Measurements from ENCODE around the gene PRKCI.
"Not testable (repeated sequence)": the region's sequence is repeated elsewhere in the genome, so short reads cannot be mapped to it uniquely, and the experiment has no call there.

Gene PRKCI

GRCh38 chr3:170221924-170222646, at the start of gene PRKCI:
Gene PRKCI, plus strand, starts transcription at chr3:170222424. Its CDS starts 246 bp downstream, at chr3:170222670.
- peak; percentile 95 for DNase-seq

- peak; percentile 70 for DNase-seq
Observed at GRCh38 chr3:170178651-170179050, 43.6 kb upstream of the PRKCI start.

- no peak for DNase-seq
Observed at GRCh38 chr3:170179432-170179831, 42.8 kb upstream of the PRKCI start.

- peak; percentile 14 for DNase-seq
Observed at GRCh38 chr3:170180079-170180907, 41.9 kb upstream of the PRKCI start.

- peak; percentile 96 for DNase-seq
Observed at GRCh38 chr3:170180908-170181885, 41.0 kb upstream of the PRKCI start, which contains the start of gene PHC3. Gene PHC3, minus strand, starts transcription at chr3:170181733. Its CDS starts 18 bp downstream, at chr3:170181715.

- DNase-seq = no peak
Observed at GRCh38 chr3:170189398-170190256, 32.6 kb upstream of the PRKCI start.

GRCh38 chr3:170195759-170196158, 26.5 kb upstream of the PRKCI start:
- DNase-seq = not testable (repeated sequence)

GRCh38 chr3:170196833-170197232, 25.4 kb upstream of the PRKCI start:
- no peak for DNase-seq

- no peak for DNase-seq
Observed at GRCh38 chr3:170200987-170201386, 21.2 kb upstream of the PRKCI start.

- no peak for DNase-seq
Observed at GRCh38 chr3:170201527-170201926, 20.7 kb upstream of the PRKCI start.

- DNase-seq = no peak
Observed at GRCh38 chr3:170203457-170203856, 18.8 kb upstream of the PRKCI start.

- DNase-seq = no peak
Observed at GRCh38 chr3:170204023-170204472, 18.2 kb upstream of the PRKCI start.

- no peak for DNase-seq
Observed at GRCh38 chr3:170204509-170204908, 17.7 kb upstream of the PRKCI start.

GRCh38 chr3:170205302-170205701, 16.9 kb upstream of the PRKCI start:
- DNase-seq = no peak

- not testable (repeated sequence) for DNase-seq
Observed at GRCh38 chr3:170206164-170206762, 16.0 kb upstream of the PRKCI start.

- no peak for DNase-seq
Observed at GRCh38 chr3:170207717-170208116, 14.5 kb upstream of the PRKCI start.

GRCh38 chr3:170211668-170212067, 10.6 kb upstream of the PRKCI start:
- DNase-seq = no peak

GRCh38 chr3:170219850-170220249, 2.4 kb upstream of the PRKCI start:
- no peak for DNase-seq

GRCh38 chr3:170220871-170221270, 1.4 kb upstream of the PRKCI start:
- DNase-seq = no peak

- DNase-seq = peak; percentile 34
Observed at GRCh38 chr3:170222647-170223541, 670 bp downstream of the PRKCI start.
